SK-N-SH treated with all-trans-retinoic acid at 6 μM for 48 hours (cell line): ENCODE results near the gene SF1.

Source experiments
- ARNTL ChIP-seq: fragments of 450-650 bp; formaldehyde crosslinking; IDR thresholded peaks from 2 replicates; pipeline ENCODE4 v1.5.0; 2020; ENCODE audit warnings: low read depth, mild to moderate bottlenecking, moderate library complexity, borderline replicate concordance
- CSRNP3 ChIP-seq: fragments of 250-450 bp; sonication (Bioruptor Pico); IDR thresholded peaks from 2 replicates; pipeline ENCODE4 v1.5.1; 2021; ENCODE audit warnings: mild to moderate bottlenecking, moderate library complexity
- ESRRG ChIP-seq: fragments of 250-450 bp; sonication (Bioruptor Pico); IDR thresholded peaks from 2 replicates; pipeline ENCODE4 v1.6.1; 2021; ENCODE audit warnings: mild to moderate bottlenecking
- GLIS3 ChIP-seq: fragments of 250-450 bp; sonication (Bioruptor Pico); IDR thresholded peaks from 2 replicates; pipeline ENCODE4 v1.5.0; 2020; ENCODE audit warnings: mild to moderate bottlenecking, moderate library complexity
- OSR1 ChIP-seq: fragments of 250-450 bp; sonication (Bioruptor Pico); IDR thresholded peaks from 2 replicates; pipeline ENCODE4 v1.8.0; 2022; ENCODE audit warnings: moderate library complexity, mild to moderate bottlenecking, inconsistent platforms
- RARB ChIP-seq: fragments of 250-450 bp; sonication (Bioruptor Pico); IDR thresholded peaks from 2 replicates; pipeline ENCODE4 v1.8.0; 2021; ENCODE audit warnings: mild to moderate bottlenecking, moderate library complexity
- ZC3H10 ChIP-seq: fragments of 250-450 bp; sonication (Bioruptor Pico); IDR thresholded peaks from 2 replicates; pipeline ENCODE4 v1.5.1; 2021; ENCODE audit warnings: mild to moderate bottlenecking, moderate library complexity
- ZFP3 ChIP-seq: fragments of 250-450 bp; sonication (Bioruptor Pico); IDR thresholded peaks from 2 replicates; pipeline ENCODE4 v1.5.0; 2020; ENCODE audit warnings: mild to moderate bottlenecking, moderate library complexity
- ZFP30 ChIP-seq: fragments of 450-650 bp; formaldehyde crosslinking; IDR thresholded peaks from 2 replicates; pipeline ENCODE4 v1.5.0; 2022; ENCODE audit warnings: mild to moderate bottlenecking, moderate library complexity
- ZNF565 ChIP-seq: fragments of 450-650 bp; formaldehyde crosslinking; conservative IDR thresholded peaks from 2 replicates; pipeline ENCODE4 v1.5.0; 2020; ENCODE audit warnings: low read depth, mild to moderate bottlenecking, moderate library complexity
- ZNF70 ChIP-seq: fragments of 450-650 bp; formaldehyde crosslinking; IDR thresholded peaks from 2 replicates; pipeline ENCODE4 v1.5.0; 2020; ENCODE audit warnings: mild to moderate bottlenecking, moderate library complexity
- TF ChIP-seq, protein P1 (sequence below): fragments of 250-450 bp; sonication (Bioruptor Pico); IDR thresholded peaks from 2 replicates; pipeline ENCODE4 v1.5.0; 2020; ENCODE audit warnings: mild to moderate bottlenecking, moderate library complexity
- TF ChIP-seq, protein P2 (sequence below): fragments of 250-450 bp; sonication (Bioruptor Pico); IDR thresholded peaks from 2 replicates; pipeline ENCODE4 v1.5.1; 2020; ENCODE audit warnings: low read depth, mild to moderate bottlenecking, moderate library complexity

GRCh38 chr11:64745189-64745520 lies 33.2 kb downstream of the SF1 start:
- TF ChIP-seq ARNTL (CRISPR knock-in tag) (no peak), GLIS3 (CRISPR knock-in tag) (no peak), RARB (CRISPR knock-in tag) (no peak), CSRNP3 (CRISPR knock-in tag) (no peak), ZNF70 (no peak), ZFP30 (CRISPR knock-in tag) (no peak), ESRRG (no peak), ZC3H10 (CRISPR knock-in tag) (no peak), ZNF565 (CRISPR knock-in tag) (no peak), ZFP3 (CRISPR knock-in tag) (no peak), OSR1 (CRISPR knock-in tag) (no peak)
- TF ChIP-seq, protein P1, sequence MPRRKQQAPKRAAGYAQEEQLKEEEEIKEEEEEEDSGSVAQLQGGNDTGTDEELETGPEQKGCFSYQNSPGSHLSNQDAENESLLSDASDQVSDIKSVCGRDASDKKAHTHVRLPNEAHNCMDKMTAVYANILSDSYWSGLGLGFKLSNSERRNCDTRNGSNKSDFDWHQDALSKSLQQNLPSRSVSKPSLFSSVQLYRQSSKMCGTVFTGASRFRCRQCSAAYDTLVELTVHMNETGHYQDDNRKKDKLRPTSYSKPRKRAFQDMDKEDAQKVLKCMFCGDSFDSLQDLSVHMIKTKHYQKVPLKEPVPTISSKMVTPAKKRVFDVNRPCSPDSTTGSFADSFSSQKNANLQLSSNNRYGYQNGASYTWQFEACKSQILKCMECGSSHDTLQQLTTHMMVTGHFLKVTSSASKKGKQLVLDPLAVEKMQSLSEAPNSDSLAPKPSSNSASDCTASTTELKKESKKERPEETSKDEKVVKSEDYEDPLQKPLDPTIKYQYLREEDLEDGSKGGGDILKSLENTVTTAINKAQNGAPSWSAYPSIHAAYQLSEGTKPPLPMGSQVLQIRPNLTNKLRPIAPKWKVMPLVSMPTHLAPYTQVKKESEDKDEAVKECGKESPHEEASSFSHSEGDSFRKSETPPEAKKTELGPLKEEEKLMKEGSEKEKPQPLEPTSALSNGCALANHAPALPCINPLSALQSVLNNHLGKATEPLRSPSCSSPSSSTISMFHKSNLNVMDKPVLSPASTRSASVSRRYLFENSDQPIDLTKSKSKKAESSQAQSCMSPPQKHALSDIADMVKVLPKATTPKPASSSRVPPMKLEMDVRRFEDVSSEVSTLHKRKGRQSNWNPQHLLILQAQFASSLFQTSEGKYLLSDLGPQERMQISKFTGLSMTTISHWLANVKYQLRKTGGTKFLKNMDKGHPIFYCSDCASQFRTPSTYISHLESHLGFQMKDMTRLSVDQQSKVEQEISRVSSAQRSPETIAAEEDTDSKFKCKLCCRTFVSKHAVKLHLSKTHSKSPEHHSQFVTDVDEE, result no peak
- TF ChIP-seq, protein P2, sequence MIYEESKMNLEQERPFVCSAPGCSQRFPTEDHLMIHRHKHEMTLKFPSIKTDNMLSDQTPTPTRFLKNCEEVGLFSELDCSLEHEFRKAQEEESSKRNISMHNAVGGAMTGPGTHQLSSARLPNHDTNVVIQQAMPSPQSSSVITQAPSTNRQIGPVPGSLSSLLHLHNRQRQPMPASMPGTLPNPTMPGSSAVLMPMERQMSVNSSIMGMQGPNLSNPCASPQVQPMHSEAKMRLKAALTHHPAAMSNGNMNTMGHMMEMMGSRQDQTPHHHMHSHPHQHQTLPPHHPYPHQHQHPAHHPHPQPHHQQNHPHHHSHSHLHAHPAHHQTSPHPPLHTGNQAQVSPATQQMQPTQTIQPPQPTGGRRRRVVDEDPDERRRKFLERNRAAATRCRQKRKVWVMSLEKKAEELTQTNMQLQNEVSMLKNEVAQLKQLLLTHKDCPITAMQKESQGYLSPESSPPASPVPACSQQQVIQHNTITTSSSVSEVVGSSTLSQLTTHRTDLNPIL (CRISPR knock-in tag), result no peak
